GM18861 (cell line): Measurements from ENCODE around the gene GRIA3.
"Not testable (repeated sequence)": the region's sequence is repeated elsewhere in the genome, so short reads cannot be mapped to it uniquely, and the experiment has no call there.

Experiments used
- ATAC-seq: cut with Tn5 transposase; IDR thresholded peaks from one replicate; pipeline ENCODE4 v1.9.1; 2021; ENCODE audit not compliant: unreplicated experiment

GRIA3 gene

DNA sequence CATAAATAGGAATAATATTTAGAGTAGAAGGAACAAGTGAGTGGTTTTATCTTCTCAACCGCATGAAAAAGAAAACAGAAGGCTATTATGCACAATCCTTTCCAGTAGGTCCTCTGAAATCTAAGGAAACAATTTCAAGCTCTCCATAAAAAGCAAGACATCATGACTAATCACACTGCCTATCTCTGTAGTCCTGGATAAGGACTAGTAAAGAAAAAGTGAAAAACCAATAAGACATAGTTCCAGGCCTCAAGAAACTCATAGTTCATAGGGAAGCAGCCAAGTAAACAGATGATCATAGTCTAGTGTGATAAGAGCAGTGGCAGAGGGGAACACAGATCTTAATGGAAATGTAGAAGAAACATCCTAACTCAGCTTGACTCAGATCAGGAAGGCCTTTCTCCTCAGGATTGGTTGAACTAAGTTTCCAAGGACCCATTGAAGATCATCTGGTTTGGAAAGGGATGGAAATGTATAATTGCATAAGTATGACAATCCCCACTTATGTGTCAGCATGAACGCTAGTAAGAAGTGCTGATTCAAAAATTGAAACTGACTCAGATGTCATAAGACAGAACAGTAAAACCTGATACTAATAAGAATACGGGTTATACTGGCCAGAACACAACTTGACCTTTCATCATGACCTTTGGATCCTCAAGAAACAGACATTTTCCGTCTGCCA is 155.3 kb downstream of the GRIA3 start:
- peak; percentile 65 for ATAC-seq

DNA sequence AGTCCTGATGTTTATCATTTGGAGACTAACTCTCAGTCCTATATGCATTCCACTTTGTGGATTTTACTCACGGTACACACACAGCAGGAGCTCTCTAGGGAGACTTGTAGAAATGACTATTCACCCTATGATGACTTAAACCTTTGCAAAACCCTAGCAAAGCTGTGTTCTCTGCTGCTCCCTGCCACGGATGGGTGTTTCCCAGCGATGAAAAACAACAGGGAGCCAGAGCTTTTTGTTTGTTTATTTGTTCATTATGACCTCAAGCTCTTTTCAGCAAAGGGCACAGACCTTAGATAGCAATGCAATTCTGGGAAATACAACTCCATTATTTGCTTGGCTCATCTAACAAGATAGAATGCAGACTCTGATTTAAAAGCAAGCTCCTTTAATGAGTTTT is 156.6 kb downstream of the GRIA3 start:
- ATAC-seq: no peak

DNA sequence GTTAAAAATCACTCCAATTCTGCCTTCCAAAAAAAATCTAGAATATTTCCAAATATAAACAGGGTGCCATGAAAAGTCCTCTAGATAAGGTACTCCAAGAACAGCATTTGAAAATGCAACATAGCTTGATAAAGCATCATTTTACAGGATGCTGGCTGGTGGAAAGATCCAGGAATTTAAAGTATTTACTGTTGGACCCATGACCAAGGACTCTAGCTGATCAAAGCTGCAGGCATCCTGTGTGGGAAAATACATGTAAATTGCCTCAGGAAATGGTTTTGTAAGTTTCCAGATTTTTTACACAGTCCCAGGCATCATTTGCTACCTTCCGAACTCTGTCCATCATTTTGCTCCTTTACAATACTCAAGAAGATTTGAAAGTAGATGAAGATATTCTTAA is 164.4 kb downstream of the GRIA3 start:
- ATAC-seq: no peak

DNA sequence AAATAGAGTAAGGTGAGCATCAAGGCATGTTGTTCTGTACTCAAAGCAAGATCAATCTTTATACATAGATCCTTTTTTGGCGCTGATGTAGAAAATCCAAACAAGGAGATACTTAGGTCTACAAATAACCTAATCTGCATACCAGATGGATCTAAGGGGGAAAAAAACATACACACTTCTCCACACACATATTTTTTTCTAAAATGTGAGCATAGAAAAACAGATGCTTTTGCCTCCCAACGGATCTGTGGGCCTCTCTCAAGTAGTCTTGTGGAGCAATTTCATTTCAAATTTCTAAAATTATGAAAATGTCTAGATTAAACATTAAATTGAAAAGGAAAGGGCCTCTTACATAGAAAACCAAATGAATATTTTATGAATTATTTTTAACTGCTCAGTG is 166.1 kb downstream of the GRIA3 start:
- ATAC-seq: no peak

DNA sequence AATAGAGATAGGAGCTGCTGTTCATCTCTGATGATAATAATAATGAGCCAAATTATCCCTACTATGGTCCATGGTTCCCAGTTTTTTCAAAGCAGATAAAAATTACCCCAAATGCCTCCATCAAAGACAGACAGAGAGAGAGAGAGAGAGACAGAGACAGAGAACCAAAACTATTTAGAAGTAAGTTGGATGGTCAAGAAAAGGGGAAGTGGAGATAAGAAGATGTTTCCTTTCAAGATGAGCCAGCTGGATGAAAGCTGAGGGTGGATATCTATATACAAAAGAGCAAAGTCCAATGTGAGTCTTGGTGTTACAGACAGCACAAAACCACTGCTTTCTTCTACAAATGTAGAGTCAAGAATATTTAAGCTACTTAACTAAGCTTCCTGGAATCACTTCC is 173.9 kb downstream of the GRIA3 start:
- peak; percentile 98 for ATAC-seq

DNA sequence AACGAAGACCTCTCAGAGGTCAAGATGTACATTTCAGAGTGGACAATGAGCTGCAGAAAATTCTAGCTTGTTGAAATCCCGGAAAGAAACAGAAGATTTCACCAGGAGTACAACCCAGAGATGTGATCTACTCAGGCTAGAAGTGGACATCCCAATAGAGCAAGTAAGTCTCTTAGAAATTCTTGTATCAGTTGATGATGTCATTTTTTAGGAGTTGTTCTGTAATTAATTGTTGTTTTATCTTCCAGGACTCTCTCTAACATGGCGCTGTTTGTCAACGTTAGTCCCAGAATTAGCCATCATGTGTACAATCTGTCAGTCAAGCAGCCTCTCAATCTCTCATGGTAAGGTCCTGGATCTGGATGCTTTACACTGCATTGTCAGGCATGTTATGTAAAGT is 174.4 kb downstream of the GRIA3 start:
- no peak for ATAC-seq

DNA sequence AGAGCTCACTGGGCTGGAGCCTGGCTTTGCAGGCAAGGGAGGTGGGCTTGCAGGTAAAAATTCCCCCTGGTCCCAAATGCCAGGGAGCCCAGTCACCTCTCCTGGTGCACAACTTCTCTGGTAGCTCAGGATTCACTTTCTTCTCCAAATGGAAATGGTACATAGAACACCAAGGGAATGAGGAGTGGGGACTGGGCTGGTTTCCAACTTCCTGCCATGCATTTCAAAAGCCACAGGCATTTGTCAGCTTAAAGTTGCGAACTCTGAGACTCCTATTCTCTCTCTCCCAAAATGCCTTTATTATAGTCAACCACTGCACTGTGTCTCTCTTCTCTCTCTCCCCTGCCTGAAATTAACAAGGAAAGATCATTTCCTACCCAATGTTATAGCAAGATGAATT is 177.3 kb downstream of the GRIA3 start:
- no peak for ATAC-seq

DNA sequence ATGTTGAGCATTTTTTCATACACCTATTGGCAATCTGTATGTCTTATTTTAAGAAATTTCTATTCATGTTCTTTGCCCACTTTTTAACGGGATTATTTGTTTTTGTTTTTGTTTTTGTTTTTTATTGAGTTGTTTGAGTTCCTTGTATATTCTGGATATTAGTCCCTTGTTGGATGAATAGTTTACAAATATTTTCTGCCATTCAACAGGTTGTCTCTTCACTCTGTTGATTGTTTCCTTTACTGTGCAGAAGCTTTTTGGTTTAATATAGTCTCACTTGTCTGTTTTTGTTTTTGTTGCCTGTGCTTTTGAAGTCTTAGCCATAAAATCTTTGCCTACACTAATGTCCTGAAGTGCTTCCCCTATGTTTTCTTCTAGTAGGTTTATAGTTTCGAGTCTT is 202.1 kb downstream of the GRIA3 start:
- not testable (repeated sequence) for ATAC-seq

DNA sequence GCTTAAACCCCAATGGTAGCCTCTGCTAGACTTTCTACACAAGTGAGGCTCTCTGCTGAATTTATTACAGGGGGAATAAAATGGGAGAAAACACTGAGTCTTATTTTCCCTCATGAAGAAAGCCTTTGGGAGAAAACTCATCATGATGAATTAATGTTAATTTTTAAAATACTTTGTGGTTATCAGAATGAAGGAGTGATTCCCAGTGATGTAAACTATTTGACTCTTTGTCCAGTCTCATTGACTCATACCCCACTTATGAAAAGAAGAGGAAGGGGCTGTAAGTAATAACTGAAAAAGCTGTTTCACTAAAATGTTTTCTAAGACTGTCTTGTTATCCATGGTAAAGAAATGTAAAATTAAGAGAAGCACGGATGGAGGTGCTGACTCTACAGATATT is 208.8 kb downstream of the GRIA3 start:
- ATAC-seq: no peak

DNA sequence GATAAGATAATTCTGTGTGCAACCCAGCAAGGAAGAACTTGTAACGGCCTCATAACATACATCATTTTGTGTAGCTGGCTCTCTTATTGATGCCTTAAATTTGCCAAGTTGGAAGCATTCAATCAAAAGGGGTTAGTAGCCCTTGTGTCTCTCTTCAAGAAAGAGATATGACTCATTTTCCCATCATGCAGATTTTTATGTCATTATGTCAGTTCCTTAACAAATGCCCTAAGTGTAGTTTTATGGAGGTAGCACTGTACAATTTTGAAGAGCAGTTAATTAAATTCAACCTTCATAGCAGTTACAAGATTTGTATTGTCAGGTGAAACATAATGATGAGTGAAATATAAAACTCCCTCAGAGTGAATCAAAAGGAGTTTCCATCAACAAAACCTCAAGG is 215.6 kb downstream of the GRIA3 start:
- ATAC-seq: no peak

DNA sequence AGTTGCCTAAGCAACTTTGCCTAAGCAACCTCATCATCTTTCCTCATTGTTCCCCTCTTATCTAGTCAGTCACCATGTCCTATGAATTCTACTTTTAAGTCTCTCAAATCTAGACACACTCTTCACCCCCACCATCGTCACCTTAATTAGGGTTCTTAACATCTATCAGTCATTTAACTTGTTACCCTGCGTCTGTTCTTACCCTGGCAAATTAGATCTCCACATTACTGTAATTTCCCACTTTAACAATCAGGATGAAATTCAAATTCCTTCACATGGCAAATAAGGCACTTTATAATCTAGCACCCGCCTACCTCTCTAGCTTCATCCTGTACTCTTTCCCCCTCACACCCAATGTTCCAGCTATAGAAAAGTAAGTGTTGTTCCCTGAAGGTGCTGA is 221.2 kb downstream of the GRIA3 start:
- no peak for ATAC-seq

DNA sequence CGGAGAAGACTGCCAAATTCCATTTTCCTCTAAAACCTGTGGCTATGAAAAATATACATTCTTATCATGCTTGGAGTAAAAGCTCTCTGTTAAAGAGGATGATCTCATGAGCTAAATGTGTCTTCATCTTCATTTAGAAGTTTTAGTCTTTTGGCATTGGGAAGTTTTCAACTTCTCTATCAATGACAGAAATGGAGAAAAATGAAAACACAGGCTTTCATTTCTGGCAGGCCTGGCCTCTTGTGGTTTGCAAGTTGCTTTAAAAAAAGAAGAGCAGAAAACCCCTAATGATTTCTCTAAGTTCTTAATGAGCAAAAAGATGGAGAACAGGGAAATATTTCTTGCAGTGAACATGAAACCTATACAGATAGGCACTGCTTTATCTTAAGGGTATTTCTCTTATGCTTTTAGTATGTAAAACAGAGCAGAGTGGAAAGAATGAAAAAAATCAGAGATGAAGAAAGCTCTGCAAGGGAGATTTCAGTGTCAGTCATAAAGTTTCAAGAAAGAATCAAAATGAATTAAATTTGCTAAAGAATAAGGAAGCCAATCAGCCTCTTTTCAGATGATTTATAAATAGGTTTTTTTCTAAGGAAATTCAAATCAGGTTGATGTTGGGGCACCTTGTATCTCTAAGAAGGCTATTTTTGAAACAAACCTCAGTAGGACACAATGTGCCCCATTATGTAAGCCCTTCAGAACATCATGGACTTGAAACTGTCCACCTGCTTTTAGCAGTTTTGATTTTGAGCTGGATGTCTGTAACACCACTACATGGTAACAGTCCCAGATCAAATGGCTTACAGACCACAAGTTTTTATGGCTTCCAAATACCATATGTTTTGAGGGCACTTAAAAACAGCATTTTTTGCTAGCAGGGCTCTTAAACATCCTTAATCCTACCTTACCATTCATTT is 225.0 kb downstream of the GRIA3 start:
- ATAC-seq: peak; percentile 37

DNA sequence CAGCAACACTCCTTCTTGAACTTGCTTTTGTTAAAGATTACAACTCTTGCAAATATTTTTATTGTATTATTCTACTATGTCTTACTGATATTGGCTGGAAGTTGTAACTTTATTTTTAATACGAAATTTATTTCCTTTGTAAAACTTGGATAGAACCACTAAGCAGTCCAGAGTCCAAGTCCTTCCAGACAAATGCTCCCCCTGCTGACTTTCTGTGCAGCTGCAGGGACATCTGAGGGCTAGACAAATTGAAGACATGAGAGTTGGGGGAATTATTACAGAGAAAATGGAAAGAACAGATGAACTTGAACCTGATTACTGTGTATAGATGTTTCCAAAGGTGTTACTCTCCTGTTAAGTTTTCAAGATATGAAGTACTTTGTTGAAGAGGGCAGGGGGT is 238.8 kb downstream of the GRIA3 start:
- ATAC-seq: no peak

DNA sequence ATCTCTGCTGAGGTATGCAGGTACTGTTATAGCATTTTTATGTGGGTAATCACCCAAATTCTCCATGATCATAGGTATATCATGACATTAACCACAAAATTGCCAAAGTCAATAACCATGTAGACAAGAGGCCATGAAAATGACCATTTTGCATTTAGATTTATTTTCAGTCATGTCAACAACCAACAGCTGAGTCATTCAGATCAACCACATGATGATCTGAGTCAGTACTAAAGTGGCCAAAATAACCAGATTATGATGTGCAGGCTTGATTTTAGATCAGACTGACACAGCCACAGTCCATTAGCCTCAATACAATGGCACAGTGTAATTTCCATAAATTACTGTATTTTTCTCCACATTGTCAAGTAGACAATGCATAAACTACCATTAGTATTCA is 240.5 kb downstream of the GRIA3 start:
- peak; percentile 94 for ATAC-seq

DNA sequence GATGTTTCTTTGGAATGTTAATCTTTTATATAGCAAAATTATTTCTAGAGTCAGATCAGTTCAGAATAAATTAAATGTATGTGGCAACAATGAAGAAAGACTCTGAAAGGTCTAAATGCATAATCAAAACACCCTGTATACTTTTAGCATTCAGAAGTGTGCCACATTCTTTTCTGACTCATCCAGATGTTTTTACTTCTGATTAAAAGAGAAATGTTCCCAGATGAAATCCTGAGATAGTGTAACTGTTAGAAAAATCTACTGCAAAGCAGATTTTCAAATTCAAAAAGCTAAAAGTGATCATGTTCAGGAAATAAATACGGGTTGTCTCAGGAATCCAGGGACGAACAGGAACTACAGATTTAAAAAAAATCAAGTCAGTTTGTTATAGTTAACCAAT is 241.4 kb downstream of the GRIA3 start:
- ATAC-seq: no peak

DNA sequence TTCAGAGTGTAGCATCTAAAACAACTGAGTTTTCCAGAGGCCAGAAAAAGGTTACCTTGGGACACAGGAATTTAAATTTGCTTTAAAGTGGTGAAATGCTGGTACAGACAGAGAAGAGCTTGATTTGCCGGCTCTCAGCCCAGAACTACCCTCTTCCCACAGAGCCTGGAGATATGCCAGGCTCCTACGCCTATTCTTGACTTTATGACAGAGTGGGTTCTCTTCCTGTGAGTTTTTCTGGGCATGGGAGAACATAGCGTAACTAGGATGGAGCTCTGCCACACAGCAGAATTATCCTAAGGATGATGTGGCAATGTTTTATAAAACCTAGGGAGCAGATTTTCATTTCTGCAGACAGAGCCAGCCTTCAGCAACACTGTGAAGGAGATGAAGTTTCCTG is 241.8 kb downstream of the GRIA3 start:
- ATAC-seq: no peak

DNA sequence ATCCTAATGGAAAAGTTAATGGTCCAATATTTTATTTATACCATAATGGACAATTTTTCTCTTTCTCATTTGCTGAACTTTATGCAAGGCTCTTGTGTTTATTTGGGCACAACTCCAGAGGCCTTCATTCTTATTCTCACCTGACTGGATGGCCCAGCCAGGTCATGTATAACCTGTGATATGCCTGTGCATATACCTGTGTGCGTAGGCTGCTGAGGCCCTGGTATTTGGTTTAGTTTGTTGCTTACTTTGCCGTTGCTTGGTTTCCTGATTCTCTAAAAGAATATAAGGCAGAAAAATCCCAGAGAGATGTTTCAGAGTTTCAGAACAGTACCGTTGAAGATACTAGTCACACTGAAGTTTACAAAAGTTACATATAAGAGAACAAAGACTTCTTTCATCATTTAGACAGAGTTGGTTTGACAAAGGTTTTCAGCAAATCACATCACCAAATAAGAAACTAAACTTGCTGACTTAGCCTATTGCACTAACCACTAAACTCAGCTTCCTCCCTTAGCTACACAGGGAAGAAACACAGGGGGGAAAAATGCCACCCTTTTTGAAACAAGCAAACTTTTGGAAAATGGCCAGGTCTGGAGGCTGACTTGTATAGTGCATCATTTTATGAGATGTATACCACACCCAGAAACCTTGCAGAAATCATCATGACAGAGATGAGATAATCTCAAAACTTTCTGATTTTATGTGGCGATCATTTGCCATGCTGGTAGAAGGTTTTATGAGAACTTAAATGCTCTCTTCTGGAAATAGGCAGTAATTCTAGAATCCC is 248.5 kb downstream of the GRIA3 start:
- ATAC-seq: no peak

DNA sequence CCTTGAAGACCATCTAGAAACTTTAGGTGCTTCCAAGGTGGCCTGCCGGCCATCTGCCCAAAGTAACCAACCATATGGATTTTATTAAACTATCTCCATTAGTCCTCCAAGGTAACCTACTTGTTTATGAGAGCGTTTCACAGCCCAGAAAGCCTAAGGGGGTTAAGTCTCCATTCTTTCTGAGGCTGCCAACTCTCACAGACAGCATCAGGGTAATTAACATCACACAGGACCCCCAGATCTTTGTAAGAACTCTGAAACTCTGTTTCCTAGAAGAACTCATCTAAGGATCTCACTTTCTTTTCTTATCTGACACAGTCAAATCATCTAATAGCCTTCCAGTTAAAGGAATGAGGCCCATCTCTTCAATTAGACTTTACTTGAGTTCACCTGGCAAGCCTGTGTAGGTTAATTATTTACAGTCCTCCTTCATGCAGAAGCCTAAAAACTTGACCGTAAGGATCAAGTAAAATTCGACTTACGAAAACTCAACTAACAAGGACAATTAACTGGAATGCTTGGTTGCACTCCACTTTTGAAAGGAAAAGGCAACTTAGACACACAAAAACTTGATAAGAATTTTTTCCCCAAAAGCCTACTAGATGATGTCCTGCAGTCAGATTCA is 252.5 kb downstream of the GRIA3 start:
- ATAC-seq: no peak

DNA sequence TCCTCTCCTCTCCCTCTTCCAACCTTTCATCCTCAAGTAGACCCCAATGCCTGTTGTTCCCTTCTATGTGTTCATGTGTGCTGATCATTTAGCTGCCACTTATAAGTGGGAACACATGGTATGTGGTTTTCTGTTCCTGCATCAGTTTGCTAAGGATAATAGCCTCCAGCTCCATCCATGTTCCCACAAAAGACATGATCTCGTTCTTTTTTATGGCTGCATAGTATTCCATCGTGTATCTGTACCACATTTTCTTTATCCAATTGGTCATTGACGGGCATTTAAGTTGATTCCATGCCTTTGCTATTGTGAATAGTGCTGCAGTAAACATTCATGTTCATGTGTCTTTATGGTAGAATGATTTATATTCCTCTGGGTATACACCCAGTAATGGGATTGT is 255.8 kb downstream of the GRIA3 start:
- not testable (repeated sequence) for ATAC-seq

DNA sequence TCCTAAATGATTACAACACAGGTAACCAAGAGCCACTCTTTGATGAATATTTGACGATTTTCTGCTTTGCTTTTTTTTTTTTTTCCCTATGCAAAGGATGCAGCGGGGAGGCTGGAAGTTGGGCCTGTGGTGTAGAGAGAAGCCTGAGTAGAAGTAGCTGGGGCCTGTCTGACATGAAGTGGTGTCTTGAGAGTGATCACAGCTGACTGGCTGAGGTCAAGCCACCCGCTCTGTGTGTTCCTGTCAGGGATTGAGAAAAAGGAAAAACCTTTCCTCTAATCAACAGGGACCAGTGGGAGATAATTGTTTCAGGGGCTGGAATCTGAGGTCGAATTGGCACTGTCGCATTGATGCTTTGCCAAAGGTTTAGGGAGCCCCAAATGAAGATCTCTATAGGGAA is 258.7 kb downstream of the GRIA3 start:
- no peak for ATAC-seq

DNA sequence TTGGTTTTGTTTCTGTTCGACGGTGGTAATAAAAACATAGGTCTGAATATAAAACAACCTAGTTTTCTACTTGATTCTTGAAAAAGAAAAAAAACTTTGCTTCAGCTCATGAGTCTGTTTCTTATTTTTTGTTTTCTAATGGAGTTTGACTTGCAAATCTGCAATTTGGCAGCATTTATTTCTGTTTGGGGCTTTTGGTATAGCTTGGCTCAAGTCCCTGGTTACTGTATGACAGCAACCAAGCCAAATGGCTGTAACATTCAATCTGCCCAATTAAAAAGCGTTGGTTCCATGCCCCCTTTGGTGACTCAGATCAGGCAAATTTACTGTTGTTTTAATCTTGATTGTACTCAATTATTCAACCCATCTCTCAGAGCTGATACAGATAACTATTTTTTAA is 263.4 kb downstream of the GRIA3 start:
- ATAC-seq: no peak
